Measurements from ENCODE around the gene PHTF2. TPM values are rescaled to one million over a fixed set of nuclear protein-coding genes. Genes with fewer than 3 reads are reported as not detected.

PHTF2 gene
- total and polyA plus RNA-seq, 10 of the 15 experiments (the other 5 are each of a cell fraction or from before 2014, with no cell fraction given): 12.9 to 41.8 (median 27.0) TPM

GRCh38 chr7:77866786-77867536, 68.4 kb downstream of the PHTF2 start:
- Histone ChIP-seq H4K20me1 (ENCODE audit: control insufficient read depth, insufficient read depth) (no peaks in the 10 kb centered on the region), H3K9me3 (replicated peaks; ENCODE audit: control insufficient read depth, insufficient read depth, low read length) (no peaks in the 10 kb centered on the region), H3K4me2 (ENCODE audit: control insufficient read depth, insufficient read depth) (no peak overlapping the region), H3K36me3 (ENCODE audit: control insufficient read depth in 2 of 2, insufficient read depth in 2 of 2, low read length in 1 of 2) (no peaks in the 10 kb centered on the region), H3K4me1 (ENCODE audit: control insufficient read depth, insufficient read depth, low read length) (no peaks in the 10 kb centered on the region), H2AFZ (ENCODE audit: control insufficient read depth, low read depth, low read length) (no peak overlapping the region), H3K27me3 (replicated peaks in 1 of 2; ENCODE audit: control insufficient read depth in 2 of 2, insufficient read depth in 2 of 2, low read length in 1 of 2) (no peaks in the 10 kb centered on the region), H3K4me3 (no peak overlapping the region), H3K79me2 (ENCODE audit: control insufficient read depth, insufficient read depth, low read length) (peaks cover 2% of the 10 kb centered on the region), H3K9ac (ENCODE audit: control insufficient read depth, insufficient read depth, low read length) (no peak overlapping the region), H3K27ac (ENCODE audit: control insufficient read depth, insufficient read depth) (no peak overlapping the region)
- peak; percentile 32; the same call in 1 of the 3 replicates for ATAC-seq
- FAIRE-seq: no peak
- no TSS peak for BruUV-seq (replicated peaks)
- 98% methylated on average over 3 of the region's 3 CpGs for WGBS (ENCODE audit: insufficient coverage, insufficient replicate concordance, low lambda C conversion rate, missing lambda C conversion rate)
- in situ Hi-C loops (cut with MboI) (no loop called here), intact Hi-C loops (cut with micrococcal nuclease; ENCODE audit: unreplicated experiment) (no loop called here)
- TF ChIP-seq, protein P1, sequence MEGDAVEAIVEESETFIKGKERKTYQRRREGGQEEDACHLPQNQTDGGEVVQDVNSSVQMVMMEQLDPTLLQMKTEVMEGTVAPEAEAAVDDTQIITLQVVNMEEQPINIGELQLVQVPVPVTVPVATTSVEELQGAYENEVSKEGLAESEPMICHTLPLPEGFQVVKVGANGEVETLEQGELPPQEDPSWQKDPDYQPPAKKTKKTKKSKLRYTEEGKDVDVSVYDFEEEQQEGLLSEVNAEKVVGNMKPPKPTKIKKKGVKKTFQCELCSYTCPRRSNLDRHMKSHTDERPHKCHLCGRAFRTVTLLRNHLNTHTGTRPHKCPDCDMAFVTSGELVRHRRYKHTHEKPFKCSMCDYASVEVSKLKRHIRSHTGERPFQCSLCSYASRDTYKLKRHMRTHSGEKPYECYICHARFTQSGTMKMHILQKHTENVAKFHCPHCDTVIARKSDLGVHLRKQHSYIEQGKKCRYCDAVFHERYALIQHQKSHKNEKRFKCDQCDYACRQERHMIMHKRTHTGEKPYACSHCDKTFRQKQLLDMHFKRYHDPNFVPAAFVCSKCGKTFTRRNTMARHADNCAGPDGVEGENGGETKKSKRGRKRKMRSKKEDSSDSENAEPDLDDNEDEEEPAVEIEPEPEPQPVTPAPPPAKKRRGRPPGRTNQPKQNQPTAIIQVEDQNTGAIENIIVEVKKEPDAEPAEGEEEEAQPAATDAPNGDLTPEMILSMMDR (IDR thresholded peaks at IDR 0.05 in 2 of 3, conservative IDR thresholded peaks at IDR 0.05 in 1 of 3; ENCODE audit: control insufficient read depth in 2 of 3, extremely low read depth in 1 of 3, insufficient read depth in 1 of 3, low read depth in 3 of 3, low read length in 3 of 3): no peak
- no peak for TF ChIP-seq BMI1 (IDR thresholded peaks at IDR 0.05; ENCODE audit: borderline replicate concordance)
- TF ChIP-seq EZH2 (IDR thresholded peaks at IDR 0.05; ENCODE audit: borderline replicate concordance, control insufficient read depth, low read depth, low read length): no peak
- no peak for TF ChIP-seq CHD2 (IDR thresholded peaks at IDR 0.05; ENCODE audit: borderline replicate concordance, low read depth, low read length)
- TF ChIP-seq CREB1 (IDR thresholded peaks at IDR 0.05; ENCODE audit: low read depth): no peak
- no peak for TF ChIP-seq IKZF1 (conservative IDR thresholded peaks at IDR 0.05)
- TF ChIP-seq NBN (IDR thresholded peaks at IDR 0.05): no peak
- no peak for TF ChIP-seq KLF5 (IDR thresholded peaks at IDR 0.05; ENCODE audit: partially characterized antibody)
- TF ChIP-seq JUNB (IDR thresholded peaks at IDR 0.05): no peak
- no peak for TF ChIP-seq HDGF (IDR thresholded peaks at IDR 0.05)
- TF ChIP-seq, protein P2, sequence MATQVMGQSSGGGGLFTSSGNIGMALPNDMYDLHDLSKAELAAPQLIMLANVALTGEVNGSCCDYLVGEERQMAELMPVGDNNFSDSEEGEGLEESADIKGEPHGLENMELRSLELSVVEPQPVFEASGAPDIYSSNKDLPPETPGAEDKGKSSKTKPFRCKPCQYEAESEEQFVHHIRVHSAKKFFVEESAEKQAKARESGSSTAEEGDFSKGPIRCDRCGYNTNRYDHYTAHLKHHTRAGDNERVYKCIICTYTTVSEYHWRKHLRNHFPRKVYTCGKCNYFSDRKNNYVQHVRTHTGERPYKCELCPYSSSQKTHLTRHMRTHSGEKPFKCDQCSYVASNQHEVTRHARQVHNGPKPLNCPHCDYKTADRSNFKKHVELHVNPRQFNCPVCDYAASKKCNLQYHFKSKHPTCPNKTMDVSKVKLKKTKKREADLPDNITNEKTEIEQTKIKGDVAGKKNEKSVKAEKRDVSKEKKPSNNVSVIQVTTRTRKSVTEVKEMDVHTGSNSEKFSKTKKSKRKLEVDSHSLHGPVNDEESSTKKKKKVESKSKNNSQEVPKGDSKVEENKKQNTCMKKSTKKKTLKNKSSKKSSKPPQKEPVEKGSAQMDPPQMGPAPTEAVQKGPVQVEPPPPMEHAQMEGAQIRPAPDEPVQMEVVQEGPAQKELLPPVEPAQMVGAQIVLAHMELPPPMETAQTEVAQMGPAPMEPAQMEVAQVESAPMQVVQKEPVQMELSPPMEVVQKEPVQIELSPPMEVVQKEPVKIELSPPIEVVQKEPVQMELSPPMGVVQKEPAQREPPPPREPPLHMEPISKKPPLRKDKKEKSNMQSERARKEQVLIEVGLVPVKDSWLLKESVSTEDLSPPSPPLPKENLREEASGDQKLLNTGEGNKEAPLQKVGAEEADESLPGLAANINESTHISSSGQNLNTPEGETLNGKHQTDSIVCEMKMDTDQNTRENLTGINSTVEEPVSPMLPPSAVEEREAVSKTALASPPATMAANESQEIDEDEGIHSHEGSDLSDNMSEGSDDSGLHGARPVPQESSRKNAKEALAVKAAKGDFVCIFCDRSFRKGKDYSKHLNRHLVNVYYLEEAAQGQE (IDR thresholded peaks at IDR 0.05; ENCODE audit: low read depth, low read length): no peak
- TF ChIP-seq, protein P3, sequence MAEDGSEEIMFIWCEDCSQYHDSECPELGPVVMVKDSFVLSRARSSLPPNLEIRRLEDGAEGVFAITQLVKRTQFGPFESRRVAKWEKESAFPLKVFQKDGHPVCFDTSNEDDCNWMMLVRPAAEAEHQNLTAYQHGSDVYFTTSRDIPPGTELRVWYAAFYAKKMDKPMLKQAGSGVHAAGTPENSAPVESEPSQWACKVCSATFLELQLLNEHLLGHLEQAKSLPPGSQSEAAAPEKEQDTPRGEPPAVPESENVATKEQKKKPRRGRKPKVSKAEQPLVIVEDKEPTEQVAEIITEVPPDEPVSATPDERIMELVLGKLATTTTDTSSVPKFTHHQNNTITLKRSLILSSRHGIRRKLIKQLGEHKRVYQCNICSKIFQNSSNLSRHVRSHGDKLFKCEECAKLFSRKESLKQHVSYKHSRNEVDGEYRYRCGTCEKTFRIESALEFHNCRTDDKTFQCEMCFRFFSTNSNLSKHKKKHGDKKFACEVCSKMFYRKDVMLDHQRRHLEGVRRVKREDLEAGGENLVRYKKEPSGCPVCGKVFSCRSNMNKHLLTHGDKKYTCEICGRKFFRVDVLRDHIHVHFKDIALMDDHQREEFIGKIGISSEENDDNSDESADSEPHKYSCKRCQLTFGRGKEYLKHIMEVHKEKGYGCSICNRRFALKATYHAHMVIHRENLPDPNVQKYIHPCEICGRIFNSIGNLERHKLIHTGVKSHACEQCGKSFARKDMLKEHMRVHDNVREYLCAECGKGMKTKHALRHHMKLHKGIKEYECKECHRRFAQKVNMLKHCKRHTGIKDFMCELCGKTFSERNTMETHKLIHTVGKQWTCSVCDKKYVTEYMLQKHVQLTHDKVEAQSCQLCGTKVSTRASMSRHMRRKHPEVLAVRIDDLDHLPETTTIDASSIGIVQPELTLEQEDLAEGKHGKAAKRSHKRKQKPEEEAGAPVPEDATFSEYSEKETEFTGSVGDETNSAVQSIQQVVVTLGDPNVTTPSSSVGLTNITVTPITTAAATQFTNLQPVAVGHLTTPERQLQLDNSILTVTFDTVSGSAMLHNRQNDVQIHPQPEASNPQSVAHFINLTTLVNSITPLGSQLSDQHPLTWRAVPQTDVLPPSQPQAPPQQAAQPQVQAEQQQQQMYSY (CRISPR knock-in tag; IDR thresholded peaks at IDR 0.05): no peak
- RAD21 ChIA-PET (ENCODE audit: unreplicated experiment): interaction anchor here (1.2 to 1.9 kb wide), 2 partner anchors 10 to 40 kb away, joined by 4 to 6 read pairs; no protein-coding TSS in a partner anchor
- CTCF ChIA-PET: interaction anchor here (1.2 to 1.3 kb wide), 2 partner anchors 22 to 209 kb away, joined by 3 to 4 read pairs; no protein-coding TSS in a partner anchor
- POLR2A ChIA-PET: interaction anchor here (0.6 kb wide), 1 partner anchor 11 kb away, joined by 9 read pairs; no protein-coding TSS in a partner anchor
- SMC1A ChIA-PET (ENCODE audit: uncharacterized antibody, unreplicated experiment): interaction anchor here (1.0 to 1.8 kb wide), 4 partner anchors 16 to 39 kb away, joined by 3 to 6 read pairs (median 4); no protein-coding TSS in a partner anchor
- no peak for DNase-seq (ENCODE audit: low read depth, low spot score)
